Ishikawa (cell line): ENCODE measurements around the gene KDSR.

Experiments used
- CEBPB ChIP-seq: IDR thresholded peaks from 2 replicates; pipeline ENCODE4 v1.6.1; 2012
- CREB1 ChIP-seq: IDR thresholded peaks from 2 replicates; pipeline ENCODE4 v1.6.1; 2012; ENCODE audit warnings: low read depth
- EGR1 ChIP-seq: IDR thresholded peaks from 2 replicates; pipeline ENCODE4 v1.6.1; 2012
- EP300 ChIP-seq: IDR thresholded peaks from 2 replicates; pipeline ENCODE4 v1.6.1; 2012; ENCODE audit warnings: borderline replicate concordance
- FOXM1 ChIP-seq: IDR thresholded peaks from 2 replicates; pipeline ENCODE4 v1.6.1; 2012; ENCODE audit warnings: low read depth, borderline replicate concordance
- NFIC ChIP-seq: IDR thresholded peaks from 2 replicates; pipeline ENCODE4 v1.6.1; 2012
- RAD21 ChIP-seq: IDR thresholded peaks from 2 replicates; pipeline ENCODE4 v1.6.1; 2012; ENCODE audit warnings: low read depth
- TAF1 ChIP-seq: IDR thresholded peaks from 2 replicates; pipeline ENCODE4 v1.6.1; 2012; ENCODE audit warnings: low read depth, mild to moderate bottlenecking
- TCF12 ChIP-seq: IDR thresholded peaks from 2 replicates; pipeline ENCODE4 v1.6.1; 2012; ENCODE audit warnings: low read depth
- TEAD4 ChIP-seq: IDR thresholded peaks from 2 replicates; pipeline ENCODE4 v1.6.1; 2012
- YY1 ChIP-seq: IDR thresholded peaks from 2 replicates; pipeline ENCODE4 v1.6.1; 2012; ENCODE audit warnings: low read depth
- ZBTB7A ChIP-seq: IDR thresholded peaks from 2 replicates; pipeline ENCODE4 v1.6.1; 2012; ENCODE audit warnings: low read depth
- TF ChIP-seq, protein P1 (sequence below): IDR thresholded peaks from 2 replicates; pipeline ENCODE4 v1.6.1; 2012; ENCODE audit warnings: low read depth, mild to moderate bottlenecking
- TF ChIP-seq, protein P2 (sequence below): IDR thresholded peaks from 2 replicates; pipeline ENCODE4 v1.6.1; 2012
- TF ChIP-seq, protein P3 (sequence below): IDR thresholded peaks from 2 replicates; pipeline ENCODE4 v1.6.1; 2012

KDSR gene

DNA sequence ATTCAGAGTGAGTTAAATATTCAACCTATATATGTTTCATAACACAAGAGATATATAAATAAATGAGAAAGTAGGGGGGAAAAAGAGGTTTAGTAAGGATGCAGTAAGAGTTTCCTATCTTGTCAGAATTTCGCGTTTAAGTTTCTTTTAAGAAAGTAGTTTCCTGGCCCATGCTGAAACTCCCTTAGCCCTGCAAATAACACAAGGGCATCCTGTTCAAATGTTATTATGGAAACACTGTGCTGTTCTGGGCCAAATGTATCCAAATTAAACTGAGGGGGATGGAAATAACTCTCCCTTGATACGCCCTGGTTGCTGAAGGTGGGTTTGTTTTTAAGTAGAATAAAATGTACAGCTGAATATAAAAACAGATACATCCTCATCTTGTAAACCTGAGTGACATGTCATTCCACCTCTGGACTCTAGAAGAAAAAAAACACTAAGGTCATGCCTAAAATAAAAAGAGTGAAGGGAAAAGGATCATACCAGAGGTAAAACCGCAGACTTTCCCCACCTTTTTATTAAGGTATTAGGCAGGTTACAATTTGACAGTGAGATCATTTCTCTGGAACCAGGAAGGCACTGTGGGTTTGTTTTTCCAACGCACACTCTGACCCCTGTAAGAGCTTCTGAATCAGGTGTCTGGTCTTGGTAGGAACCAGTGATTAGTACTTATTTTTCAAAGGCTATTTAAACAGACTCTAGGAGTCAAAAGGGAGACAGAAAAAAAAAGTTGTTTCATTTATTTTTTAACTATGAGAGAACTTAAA lies 64.2 kb downstream of the KDSR start:
- no peak for TF ChIP-seq YY1
- no peak for TF ChIP-seq NFIC
- no peak for TF ChIP-seq TCF12
- TF ChIP-seq TAF1, result no peak

DNA sequence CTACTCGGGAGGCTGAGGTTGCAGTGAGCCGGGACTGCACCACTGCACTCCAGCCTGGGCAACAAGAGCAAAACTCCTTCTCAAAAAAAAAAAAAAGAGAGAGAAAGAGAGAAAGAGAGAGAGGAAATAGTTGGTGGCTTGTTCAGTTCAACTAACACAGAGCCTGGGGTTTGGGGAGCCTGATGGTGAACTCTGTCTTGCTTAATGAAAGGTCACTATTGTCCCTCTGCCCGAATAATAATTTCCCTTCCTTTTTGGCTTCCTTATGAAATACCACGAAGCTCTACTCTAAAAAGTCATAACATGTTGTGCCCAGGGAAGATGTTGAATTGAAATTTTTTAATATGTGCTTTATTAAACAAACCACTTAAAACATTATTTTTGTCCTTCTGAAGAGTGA lies 64.8 kb downstream of the KDSR start:
- TF ChIP-seq, protein P1, sequence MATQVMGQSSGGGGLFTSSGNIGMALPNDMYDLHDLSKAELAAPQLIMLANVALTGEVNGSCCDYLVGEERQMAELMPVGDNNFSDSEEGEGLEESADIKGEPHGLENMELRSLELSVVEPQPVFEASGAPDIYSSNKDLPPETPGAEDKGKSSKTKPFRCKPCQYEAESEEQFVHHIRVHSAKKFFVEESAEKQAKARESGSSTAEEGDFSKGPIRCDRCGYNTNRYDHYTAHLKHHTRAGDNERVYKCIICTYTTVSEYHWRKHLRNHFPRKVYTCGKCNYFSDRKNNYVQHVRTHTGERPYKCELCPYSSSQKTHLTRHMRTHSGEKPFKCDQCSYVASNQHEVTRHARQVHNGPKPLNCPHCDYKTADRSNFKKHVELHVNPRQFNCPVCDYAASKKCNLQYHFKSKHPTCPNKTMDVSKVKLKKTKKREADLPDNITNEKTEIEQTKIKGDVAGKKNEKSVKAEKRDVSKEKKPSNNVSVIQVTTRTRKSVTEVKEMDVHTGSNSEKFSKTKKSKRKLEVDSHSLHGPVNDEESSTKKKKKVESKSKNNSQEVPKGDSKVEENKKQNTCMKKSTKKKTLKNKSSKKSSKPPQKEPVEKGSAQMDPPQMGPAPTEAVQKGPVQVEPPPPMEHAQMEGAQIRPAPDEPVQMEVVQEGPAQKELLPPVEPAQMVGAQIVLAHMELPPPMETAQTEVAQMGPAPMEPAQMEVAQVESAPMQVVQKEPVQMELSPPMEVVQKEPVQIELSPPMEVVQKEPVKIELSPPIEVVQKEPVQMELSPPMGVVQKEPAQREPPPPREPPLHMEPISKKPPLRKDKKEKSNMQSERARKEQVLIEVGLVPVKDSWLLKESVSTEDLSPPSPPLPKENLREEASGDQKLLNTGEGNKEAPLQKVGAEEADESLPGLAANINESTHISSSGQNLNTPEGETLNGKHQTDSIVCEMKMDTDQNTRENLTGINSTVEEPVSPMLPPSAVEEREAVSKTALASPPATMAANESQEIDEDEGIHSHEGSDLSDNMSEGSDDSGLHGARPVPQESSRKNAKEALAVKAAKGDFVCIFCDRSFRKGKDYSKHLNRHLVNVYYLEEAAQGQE, result no peak
- TF ChIP-seq NFIC (no peak), RAD21 (no peak), CEBPB (no peak), TCF12 (no peak), EP300 (no peak), CREB1 (no peak), ZBTB7A (no peak)
- TF ChIP-seq, protein P2, sequence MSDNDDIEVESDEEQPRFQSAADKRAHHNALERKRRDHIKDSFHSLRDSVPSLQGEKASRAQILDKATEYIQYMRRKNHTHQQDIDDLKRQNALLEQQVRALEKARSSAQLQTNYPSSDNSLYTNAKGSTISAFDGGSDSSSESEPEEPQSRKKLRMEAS, result no peak
- TF ChIP-seq, protein P3, sequence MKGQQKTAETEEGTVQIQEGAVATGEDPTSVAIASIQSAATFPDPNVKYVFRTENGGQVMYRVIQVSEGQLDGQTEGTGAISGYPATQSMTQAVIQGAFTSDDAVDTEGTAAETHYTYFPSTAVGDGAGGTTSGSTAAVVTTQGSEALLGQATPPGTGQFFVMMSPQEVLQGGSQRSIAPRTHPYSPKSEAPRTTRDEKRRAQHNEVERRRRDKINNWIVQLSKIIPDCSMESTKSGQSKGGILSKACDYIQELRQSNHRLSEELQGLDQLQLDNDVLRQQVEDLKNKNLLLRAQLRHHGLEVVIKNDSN, result no peak

DNA sequence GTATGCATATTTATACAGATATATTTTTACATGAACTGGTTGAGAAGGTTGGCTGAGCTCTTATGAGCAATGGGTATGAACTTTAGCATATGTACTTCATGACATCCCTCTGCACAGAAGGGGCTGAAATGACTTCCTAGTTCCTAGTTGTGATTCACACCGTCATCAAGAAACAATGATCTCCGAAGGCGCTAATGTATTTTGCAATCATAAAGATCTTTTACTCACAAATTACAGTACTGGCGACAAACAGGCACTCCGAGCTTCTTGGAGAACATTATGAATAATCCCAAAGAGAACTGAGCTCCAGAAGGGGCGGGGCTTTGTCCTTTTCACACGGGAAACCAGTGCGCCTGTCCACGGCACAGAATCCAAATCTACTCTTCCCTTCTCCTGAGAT lies 65.6 kb downstream of the KDSR start:
- TF ChIP-seq CEBPB, result no peak
- TF ChIP-seq, protein P2, result no peak

DNA sequence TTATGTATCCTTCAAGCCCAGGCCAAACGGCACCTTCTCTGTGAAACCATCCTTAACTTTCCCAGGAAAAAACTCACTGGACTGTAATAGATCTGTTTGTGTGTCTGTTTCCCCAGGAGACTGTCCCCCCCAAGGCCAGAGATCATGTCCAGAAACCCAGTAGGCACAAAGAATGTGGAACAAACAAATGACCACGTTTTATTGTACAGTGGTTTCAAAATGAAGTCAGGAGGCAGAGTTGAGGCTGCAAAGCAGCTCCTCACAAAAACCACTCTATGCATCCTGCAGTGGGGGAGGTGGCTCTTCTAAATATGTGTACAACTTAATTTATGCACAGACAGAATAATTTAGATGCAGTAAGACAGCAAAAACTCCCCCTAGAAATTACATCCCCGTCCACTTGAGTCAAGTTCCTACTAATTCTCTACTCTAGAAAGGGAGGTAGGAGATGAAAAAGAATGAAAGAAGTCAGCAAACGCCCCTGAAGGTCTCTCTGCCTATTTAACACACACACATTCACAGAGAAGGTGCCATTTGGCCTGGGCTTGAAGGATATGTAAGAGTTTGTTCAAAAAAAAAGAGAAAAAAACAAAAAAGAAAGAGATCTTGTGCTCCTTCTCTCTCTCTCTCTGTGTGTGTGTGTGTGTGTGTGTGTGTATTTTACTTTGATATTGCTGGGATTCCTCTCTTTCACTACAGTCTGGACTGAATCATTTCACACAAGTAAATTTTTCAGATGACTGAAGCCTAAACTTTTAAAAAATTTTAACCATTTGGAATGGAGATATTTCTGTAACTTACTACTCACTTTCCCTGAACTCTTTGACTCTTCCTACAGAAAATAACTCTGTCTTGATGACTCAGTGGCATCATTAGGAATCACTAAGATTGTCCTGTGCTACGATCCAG lies 66.9 kb downstream of the KDSR start:
- TF ChIP-seq EP300 (no peak), NFIC (no peak)

DNA sequence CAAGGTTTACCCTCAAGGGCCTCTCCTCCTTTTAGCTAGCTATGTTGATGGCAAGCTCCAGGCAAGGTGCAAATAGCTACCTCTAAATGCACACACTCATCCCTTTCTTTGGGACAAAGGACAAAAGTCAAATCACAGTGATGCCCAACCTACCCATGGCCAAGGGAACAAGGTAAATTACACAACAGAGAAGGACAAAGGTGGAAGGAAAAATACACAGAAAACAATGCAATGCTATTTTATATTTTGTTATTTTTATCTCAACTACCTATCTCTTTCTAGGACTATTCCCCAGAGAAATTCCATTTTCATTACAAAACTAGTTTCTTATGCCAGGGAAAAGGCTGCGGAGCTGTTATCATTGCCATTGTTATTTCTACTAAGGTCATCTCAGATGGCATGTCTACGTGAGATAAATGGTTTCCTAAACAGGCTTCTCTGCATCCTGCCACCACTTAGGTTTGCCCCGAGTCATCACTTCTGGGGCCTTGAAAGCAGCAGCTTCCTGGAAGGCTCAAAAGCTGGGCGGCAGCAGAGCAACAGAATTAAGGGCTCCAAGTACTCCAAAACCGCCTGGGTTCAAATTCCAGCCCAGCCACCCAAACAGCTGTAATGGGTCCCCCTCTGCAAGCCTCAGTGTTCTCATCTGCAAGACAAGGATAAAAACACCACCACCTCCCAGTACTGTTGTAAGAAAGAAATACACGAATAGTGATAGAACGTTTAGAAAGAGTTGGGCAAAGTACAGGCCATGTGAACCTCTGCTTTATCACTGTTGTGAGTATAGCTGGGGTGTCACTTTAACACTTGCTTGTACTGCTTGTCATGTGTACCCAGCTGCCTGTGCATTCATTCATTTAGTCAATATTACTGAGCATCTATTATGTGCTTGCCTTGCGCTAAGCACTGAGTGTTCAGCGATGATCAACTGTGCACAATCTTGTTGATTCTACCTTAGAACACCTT lies 68.3 kb downstream of the KDSR start:
- TF ChIP-seq NFIC (no peak), TAF1 (no peak), RAD21 (no peak), EP300 (no peak), CREB1 (no peak), ZBTB7A (no peak), YY1 (no peak), FOXM1 (no peak), EGR1 (no peak), CEBPB (no peak), TEAD4 (no peak), TCF12 (no peak)
- TF ChIP-seq, protein P3, result no peak
- TF ChIP-seq, protein P1, result no peak
- TF ChIP-seq, protein P2, result no peak
